GM19023 (cell line): ENCODE data around the gene NKAIN2.
"Not testable (repeated sequence)": the region's sequence is repeated elsewhere in the genome, so short reads cannot be mapped to it uniquely, and the experiment has no call there.

ENCODE experiments used
- ATAC-seq: cut with Tn5 transposase; IDR thresholded peaks from one replicate; pipeline ENCODE4 v1.9.1; 2021; ENCODE audit warnings: mild to moderate bottlenecking, moderate library complexity; ENCODE audit not compliant: unreplicated experiment

Gene NKAIN2

GRCh38 chr6:123956492-123957139 is 153.0 kb downstream of the NKAIN2 start:
- ATAC-seq = no peak

DNA sequence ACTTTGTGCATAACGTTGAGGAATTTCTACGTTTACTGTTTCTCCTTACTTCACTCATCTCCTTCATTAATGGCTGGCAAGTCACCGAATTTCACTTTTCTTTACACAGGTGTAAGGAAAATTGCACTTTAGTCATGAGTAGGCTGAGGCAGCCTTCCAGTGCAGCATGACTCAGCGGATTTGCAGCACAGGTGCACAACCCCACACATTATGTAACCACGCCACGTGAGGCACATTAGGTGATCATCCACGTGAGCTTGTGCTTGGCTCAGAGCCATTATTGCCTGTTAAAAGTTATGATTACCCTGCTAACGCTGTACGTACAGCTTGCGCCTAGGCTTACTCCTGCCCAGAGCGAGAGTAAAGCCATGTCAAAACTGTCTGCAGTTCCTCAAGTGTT is 158.8 kb downstream of the NKAIN2 start:
- ATAC-seq = no peak

- no peak for ATAC-seq
These were observed 162.2 kb downstream of the NKAIN2 start for GRCh38 chr6:123965894-123966293.

DNA sequence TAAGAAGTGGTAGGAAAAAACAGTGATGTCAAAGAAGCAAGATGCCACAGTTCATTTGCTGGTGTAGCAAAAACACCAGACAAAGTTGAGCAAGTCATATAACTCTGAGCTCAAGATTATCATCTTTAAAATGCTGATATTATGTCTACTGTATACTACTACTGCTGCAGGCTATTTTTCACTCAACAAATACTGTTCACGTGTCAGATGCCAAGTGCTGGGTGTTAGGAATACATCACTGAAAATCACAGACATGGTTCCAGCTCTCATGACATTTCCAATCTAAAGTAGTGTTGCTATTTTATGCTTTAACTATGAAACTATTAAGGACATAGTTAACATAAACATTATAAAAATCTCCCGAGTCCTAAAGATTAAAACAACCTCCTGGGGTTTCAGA is 163.0 kb downstream of the NKAIN2 start:
- ATAC-seq = no peak

DNA sequence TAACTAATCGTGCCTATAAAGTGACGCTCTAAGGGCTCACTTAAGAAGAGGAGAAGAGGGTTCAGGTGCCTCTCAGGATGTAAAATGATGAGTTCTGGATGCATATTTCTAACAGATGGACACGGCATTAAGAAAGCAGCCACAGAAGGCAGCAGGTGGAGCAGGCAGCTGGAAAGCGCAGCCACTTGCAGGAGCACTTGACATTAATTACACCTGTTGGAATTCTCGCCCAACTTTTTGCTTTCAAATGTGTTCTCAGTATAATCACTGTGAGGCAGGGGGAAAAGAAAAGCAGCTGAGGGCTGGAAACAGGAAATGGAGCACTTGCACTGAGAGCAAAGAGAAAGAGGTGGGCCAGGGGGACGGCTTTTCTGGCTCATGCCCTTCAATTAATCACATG is 164.2 kb downstream of the NKAIN2 start:
- ATAC-seq = no peak

DNA sequence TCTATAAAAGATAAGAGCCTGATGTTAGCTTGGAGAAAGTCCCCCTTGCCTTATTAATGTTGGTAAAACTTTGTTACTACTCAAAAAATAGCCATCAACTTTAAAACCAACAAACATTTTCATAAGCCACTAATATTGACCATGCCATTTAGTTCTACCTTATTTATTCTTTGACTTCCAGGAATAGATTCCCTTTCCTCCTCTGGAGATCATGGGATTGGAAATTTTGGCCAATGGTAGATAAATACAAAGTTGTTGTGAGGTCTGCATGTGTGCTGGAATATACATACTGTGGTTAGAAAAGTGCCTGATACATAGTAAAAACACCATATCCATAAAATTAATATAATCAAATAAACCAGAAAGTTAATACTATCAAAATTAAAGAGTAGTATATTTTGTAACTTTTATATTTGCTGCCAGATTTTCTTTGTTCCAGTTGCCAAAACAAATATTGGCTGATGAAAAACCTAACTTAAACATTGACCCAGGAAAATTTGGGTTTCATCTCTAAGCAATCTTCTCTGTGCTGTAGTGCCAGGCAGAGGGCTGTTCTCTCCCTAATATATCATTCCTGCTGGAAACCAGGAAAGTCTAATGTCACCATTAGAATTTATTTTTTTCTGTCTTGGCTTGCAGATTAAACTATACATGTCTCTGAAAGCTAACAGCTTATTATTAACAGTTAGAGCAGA is 169.1 kb downstream of the NKAIN2 start:
- no peak for ATAC-seq

- no peak for ATAC-seq
These were observed 176.6 kb downstream of the NKAIN2 start for GRCh38 chr6:123980311-123980710.

GRCh38 chr6:123986938-123987337 is 183.3 kb downstream of the NKAIN2 start:
- no peak for ATAC-seq

DNA sequence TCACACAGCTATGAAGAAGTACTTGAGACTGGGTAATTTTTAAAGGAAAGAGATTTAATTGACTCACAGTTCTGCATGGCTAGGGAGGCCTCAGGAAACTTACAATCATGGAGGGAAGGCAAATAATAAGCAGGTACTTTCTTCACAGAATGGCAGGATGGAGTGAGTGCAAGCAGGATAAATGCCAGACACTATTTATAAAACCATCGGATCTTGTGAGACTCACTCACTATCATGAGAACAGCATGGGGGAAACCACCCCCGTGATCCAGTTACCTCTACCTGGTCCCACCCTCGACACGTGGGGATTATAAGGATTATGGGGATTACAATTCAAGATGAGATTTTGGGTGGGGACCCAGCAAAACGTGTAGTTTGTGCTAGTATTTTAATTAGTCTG is 186.3 kb downstream of the NKAIN2 start:
- ATAC-seq = not testable (repeated sequence)

DNA sequence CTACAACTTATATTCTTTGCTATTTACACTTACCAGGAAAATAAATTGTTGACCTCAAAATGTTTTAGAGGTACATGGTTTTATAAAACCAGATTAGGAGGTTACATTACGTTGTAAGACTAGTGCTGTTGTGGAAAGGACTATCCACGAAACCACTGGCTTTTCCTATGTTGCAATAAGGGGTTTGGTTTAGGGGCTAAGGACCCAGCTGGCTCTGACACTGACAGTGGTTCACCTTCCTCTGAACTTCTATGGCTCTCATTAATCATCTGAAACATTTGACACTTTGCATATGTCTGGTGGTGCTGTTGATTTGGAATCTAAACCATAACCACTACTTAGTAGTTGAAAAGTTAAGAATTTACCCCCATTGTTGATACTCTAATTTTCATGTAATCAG is 186.7 kb downstream of the NKAIN2 start:
- ATAC-seq = no peak

DNA sequence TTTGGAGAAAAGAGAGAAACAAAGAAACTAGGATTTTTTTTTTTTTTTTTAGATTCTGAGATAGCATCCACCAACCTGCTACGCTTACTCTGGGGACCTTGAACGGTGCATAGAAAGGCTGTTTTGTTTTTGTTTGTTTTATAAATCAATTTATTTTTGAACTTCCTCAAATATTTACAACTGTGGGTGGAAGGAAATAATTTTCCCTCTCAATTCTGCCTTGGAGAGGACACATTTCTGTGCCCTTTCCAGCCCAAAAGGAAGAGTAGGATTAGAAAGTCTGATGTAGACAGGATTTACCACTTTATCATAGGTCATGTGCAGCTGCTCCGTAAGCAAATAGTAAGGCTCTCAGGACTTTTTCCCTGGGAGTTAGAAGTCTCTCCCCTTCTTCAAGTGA is 190.5 kb downstream of the NKAIN2 start:
- ATAC-seq = no peak

DNA sequence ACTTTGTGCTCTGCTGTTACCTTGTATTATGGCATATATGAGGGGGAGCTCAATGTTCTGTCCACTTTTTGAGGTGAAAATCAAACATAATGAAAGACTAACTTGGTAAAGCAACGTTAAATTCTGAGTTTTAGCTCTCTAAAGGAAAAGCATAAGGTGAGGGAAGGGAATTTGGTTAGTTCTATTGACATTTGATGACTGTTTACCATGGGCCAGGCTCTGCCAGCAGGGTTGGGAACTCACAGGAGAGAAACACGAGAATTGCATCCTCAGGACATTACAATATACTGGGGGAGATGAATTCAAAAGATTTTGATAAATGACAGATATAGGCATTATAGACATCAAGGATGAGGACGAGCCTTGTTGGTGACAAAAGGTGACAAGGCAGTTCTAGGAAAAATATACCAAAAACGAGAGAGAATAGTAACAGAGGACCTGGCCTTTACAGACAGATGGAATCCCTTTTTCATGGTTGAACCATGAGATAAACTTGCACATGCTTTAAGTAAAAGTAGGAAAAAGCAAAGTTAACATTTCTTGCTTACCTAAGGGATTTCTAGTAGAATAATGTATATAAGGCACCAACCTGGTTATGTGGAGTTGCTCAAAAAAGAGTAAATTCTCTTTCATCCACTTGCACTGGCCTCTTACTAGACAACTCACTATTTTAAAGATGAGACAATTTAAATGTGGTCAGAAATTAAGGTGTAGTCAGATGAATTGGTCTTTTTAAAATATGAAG is 191.4 kb downstream of the NKAIN2 start:
- no peak for ATAC-seq

DNA sequence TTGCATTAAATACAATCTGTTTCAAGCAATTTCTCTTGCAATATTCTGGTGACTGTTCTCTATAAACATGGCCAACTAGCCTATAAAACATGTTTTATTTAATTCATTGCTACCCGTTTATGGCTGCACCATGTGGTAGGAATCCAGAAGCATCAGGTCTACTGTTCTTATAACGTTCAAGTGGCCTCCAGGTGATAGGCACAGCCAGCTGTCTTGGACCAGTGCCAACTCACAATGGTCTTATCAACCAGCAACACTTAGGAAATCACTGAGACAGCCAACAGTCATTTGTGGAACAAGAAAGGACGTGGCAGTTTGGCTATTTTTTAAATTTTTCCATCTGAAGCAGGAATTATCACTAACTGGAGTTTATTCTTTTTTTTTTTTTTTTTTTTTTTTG is 193.6 kb downstream of the NKAIN2 start:
- ATAC-seq = no peak

GRCh38 chr6:124002377-124003081 is 198.9 kb downstream of the NKAIN2 start:
- ATAC-seq = no peak

- ATAC-seq = no peak
These were observed 203.6 kb downstream of the NKAIN2 start for GRCh38 chr6:124007266-124007665.

GRCh38 chr6:124008000-124008987 is 204.6 kb downstream of the NKAIN2 start:
- no peak for ATAC-seq

DNA sequence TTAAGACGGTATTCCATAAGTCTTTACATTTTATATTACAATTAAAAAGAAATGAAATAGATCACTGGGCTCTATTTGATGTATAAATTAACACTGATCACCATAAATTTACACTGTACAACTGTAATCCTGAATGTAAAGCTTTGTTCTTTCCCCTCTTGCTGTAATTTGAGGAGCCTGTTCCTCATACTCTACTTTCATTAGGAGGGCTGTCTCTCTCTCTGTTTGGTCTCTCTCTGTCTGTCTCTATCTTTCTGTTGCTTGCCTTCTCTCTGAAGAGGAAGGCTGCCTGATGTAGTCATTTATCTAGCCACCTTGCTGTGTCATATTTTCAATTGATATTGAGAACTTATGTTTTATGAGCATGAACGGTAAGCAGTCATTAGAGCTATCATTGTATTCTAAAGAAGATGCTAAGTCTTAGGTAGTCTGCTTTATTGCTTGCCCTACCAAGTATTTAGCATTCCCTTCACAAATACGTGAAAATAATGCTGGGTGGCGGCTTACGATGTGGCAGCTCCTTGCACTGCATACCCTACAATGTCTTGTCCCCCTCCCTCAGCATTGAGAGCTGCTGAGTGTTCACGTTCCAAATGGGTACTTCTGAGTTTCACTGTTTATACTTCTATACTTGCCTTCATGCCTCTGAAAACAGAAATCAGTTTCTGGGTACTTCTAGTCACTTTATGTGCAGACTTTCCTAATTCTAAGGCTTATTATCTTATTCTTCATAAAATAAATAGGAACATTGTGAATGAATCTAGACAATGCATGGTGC is 205.5 kb downstream of the NKAIN2 start:
- ATAC-seq = no peak

DNA sequence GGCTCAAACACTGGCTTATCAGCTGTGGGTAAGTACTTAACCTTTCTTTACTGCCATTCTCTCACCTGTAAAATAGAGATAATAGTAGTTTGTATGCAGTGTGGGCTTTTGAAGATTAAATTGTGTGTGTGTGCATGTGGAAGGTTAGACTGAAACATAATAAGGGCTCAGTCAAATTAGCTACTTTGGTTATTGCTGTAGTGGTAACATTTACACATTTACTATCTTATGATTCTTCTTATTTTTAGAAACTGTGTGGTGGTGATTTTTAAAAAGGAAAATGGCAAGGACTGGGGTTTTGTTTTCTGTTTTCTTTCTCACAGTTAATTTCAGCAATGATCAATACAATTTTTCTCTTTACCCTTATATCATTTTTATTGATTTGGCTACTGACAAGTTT is 206.9 kb downstream of the NKAIN2 start:
- no peak for ATAC-seq

GRCh38 chr6:124011180-124011579 is 207.5 kb downstream of the NKAIN2 start:
- no peak for ATAC-seq
